ENCODE measurements around the gene TYW1B. TPM values are rescaled to one million over a fixed set of nuclear protein-coding genes. Genes with fewer than 3 reads are reported as not detected.
"Not testable (repeated sequence)": the region's sequence is repeated elsewhere in the genome, so short reads cannot be mapped to it uniquely, and the experiment has no call there.

The TYW1B gene
- total RNA-seq, 2 experiments from 2014 or later = 3.6 to 4.0 TPM

DNA sequence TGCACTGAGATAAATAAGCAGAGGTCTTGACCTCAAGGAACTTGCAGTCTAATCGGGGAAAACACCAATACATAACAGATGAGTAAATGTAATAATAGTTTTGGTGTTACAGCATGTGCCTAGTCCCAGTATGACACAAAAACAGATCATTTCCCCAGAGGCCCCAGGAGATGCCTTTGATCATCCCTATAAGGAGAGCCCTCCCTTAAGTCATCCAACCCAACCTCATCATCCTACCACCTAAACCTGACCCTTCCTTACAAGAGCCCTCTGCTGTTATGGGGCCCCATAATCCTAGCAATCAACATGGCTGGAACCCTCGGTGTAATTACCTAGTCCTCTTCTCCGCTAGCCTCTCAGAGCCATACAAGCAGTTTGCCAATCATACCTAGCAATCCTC is 116.1 kb downstream of the TYW1B start:
- H3K27me3 Mint-ChIP-seq; ATAC-seq (ENCODE audit: poor library complexity); intact Hi-C loops (cut with DNase I, micrococcal nuclease): not testable (repeated sequence)

DNA sequence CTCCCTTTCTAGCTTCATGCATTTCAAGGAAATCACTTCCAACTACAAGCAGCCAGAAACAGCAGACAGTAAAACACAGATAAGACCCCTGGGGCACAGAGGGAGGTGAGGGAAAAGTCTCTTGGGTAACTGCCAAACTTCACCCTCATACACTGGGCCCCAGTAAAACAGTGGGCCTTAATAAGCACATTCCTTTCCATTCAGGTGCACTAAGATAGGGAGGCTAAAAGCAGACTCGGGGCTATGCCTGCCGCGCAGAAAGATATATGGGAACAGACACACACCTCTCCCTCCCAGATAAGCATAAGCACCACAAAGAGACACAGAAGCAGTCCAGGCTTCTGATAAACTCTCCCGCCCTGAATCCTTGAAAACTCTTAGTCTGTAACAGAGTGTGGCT is 117.0 kb downstream of the TYW1B start:
- Mint-ChIP-seq H3K27me3 (no peaks in the 10 kb centered on the region), H3K27ac (no peak overlapping the region), H3K4me1 (ENCODE audit: low read depth) (no peaks in the 10 kb centered on the region), H3K36me3 (ENCODE audit: low read depth) (peaks cover 74% of the 10 kb centered on the region), H3K4me3 (no peak overlapping the region), H3K9me3 (no peaks in the 10 kb centered on the region)
- ChIA-PET POLR2A (no interaction called here), CTCF (no interaction called here)
- H3K36me3 ChIP-seq (ENCODE audit: insufficient read depth, low read length) = peaks cover 9% of the 10 kb centered on the region
- no peak for ATAC-seq (ENCODE audit: poor library complexity)
- no peaks in the 10 kb centered on the region for H3K27me3 ChIP-seq (ENCODE audit: control insufficient read depth in 1 of 2, insufficient read depth in 2 of 2, low read length in 2 of 2)
- no peak for DNase-seq
- intact Hi-C loops (cut with DNase I, micrococcal nuclease) = no loop called here
- no peak overlapping the region for H3K4me3 ChIP-seq (ENCODE audit: low read length)
- no peaks in the 10 kb centered on the region for H3K9me3 ChIP-seq (ENCODE audit: control insufficient read depth in 1 of 2, insufficient read depth in 1 of 2, low read length in 2 of 2)
- no peak overlapping the region for H3K27ac ChIP-seq (ENCODE audit: low read depth in 1 of 2, low read length in 2 of 2)
- H3K4me1 ChIP-seq (ENCODE audit: insufficient read depth, low read length) = no peaks in the 10 kb centered on the region
- TF ChIP-seq, protein P1, sequence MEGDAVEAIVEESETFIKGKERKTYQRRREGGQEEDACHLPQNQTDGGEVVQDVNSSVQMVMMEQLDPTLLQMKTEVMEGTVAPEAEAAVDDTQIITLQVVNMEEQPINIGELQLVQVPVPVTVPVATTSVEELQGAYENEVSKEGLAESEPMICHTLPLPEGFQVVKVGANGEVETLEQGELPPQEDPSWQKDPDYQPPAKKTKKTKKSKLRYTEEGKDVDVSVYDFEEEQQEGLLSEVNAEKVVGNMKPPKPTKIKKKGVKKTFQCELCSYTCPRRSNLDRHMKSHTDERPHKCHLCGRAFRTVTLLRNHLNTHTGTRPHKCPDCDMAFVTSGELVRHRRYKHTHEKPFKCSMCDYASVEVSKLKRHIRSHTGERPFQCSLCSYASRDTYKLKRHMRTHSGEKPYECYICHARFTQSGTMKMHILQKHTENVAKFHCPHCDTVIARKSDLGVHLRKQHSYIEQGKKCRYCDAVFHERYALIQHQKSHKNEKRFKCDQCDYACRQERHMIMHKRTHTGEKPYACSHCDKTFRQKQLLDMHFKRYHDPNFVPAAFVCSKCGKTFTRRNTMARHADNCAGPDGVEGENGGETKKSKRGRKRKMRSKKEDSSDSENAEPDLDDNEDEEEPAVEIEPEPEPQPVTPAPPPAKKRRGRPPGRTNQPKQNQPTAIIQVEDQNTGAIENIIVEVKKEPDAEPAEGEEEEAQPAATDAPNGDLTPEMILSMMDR (IDR thresholded peaks at IDR 0.05) = no peak

More for the DNA sequence above, 116.1 kb downstream of the TYW1B start:
- H3K9me3 ChIP-seq (ENCODE audit: control insufficient read depth in 1 of 2, insufficient read depth in 1 of 2, low read length in 2 of 2); H3K4me1 ChIP-seq (ENCODE audit: insufficient read depth, low read length); H3K4me1 Mint-ChIP-seq (ENCODE audit: low read depth); H3K27ac Mint-ChIP-seq; POLR2A ChIA-PET; H3K36me3 ChIP-seq (ENCODE audit: insufficient read depth, low read length); H3K4me3 Mint-ChIP-seq; DNase-seq; CTCF ChIA-PET; H3K4me3 ChIP-seq (ENCODE audit: low read length); H3K9me3 Mint-ChIP-seq; H3K27me3 ChIP-seq (ENCODE audit: control insufficient read depth in 1 of 2, insufficient read depth in 2 of 2, low read length in 2 of 2); H3K27ac ChIP-seq (ENCODE audit: low read depth in 1 of 2, low read length in 2 of 2): not testable (repeated sequence)
- peaks cover 65% of the 10 kb centered on the region for H3K36me3 Mint-ChIP-seq (ENCODE audit: low read depth)

DNA sequence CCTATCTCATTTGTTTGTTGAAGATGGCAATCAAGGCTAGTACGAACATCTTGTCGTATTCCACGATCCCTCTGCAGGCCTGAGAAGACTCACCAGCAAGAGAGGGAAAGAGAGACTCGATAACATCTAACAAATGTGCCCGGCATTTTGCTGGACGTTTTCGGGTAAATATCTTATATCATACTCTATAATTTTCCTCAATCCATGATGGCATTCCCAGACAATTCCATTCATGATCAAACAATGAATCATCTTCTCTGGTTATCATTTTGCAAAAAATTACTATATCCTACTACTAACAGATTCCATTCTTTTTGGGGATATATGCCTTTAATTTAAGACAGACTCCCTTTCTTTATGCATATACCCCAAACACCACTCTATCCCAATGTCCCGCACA is 118.1 kb downstream of the TYW1B start:
- ChIA-PET POLR2A (no interaction called here), CTCF (no interaction called here)
- no peaks in the 10 kb centered on the region for H3K27me3 Mint-ChIP-seq
- TF ChIP-seq, protein P1 (IDR thresholded peaks at IDR 0.05) = no peak
- no peak for ATAC-seq (ENCODE audit: poor library complexity)
- no peaks in the 10 kb centered on the region for H3K4me1 Mint-ChIP-seq (ENCODE audit: low read depth)
- no peaks in the 10 kb centered on the region for H3K27me3 ChIP-seq (ENCODE audit: control insufficient read depth in 1 of 2, insufficient read depth in 2 of 2, low read length in 2 of 2)
- no peak overlapping the region for H3K27ac Mint-ChIP-seq
- no peak overlapping the region for H3K27ac ChIP-seq (ENCODE audit: low read depth in 1 of 2, low read length in 2 of 2)
- no peak overlapping the region for H3K4me3 ChIP-seq (ENCODE audit: low read length)
- no peaks in the 10 kb centered on the region for H3K9me3 ChIP-seq (ENCODE audit: control insufficient read depth in 1 of 2, insufficient read depth in 1 of 2, low read length in 2 of 2)
- no peaks in the 10 kb centered on the region for H3K4me1 ChIP-seq (ENCODE audit: insufficient read depth, low read length)
- intact Hi-C loops (cut with DNase I, micrococcal nuclease) = no loop called here
- no peaks in the 10 kb centered on the region for H3K9me3 Mint-ChIP-seq
- no peak overlapping the region for H3K4me3 Mint-ChIP-seq
- H3K36me3 ChIP-seq (ENCODE audit: insufficient read depth, low read length) = peaks cover 9% of the 10 kb centered on the region
- no peak for DNase-seq
- peaks cover 81% of the 10 kb centered on the region for H3K36me3 Mint-ChIP-seq (ENCODE audit: low read depth)

DNA sequence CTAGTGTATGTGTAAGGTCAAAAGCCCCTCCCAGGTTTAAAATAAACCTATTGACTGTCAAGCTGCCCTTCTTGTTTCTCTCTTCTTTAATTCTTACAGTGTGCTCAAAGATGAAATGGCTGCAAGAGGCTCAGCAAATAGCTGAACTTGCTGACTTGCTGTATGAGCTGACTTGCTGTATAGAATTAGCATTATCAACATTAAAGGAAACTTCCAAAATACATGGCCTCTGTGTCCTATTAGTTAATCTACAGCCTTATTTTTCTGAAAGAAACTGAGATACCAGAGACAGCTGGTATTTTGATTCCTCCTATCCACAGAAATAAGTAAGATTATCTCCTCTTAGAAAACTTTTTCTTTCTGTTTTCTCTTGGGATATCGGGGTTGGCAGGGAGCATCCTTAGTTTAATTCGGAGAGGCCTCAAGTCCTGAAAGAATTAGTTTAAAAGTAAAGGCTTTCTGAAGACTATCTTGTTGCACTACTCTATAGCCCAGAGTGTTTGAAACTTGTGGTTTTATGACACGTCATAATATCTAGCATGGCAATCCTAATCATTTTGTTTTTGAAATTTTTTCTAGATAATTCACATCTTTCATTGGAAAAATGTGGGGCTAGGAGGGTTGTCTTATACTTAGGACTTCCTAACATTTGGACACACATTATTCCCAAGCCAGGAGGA is 119.5 kb downstream of the TYW1B start:
- DNase-seq; H3K9me3 ChIP-seq (ENCODE audit: control insufficient read depth in 1 of 2, insufficient read depth in 1 of 2, low read length in 2 of 2); ATAC-seq (ENCODE audit: poor library complexity); H3K9me3 Mint-ChIP-seq; H3K36me3 ChIP-seq (ENCODE audit: insufficient read depth, low read length); CTCF ChIA-PET; H3K27me3 ChIP-seq (ENCODE audit: control insufficient read depth in 1 of 2, insufficient read depth in 2 of 2, low read length in 2 of 2); H3K27ac Mint-ChIP-seq; intact Hi-C loops (cut with DNase I, micrococcal nuclease); H3K4me1 ChIP-seq (ENCODE audit: insufficient read depth, low read length); POLR2A ChIA-PET; H3K4me1 Mint-ChIP-seq (ENCODE audit: low read depth); H3K4me3 Mint-ChIP-seq; H3K27me3 Mint-ChIP-seq; H3K4me3 ChIP-seq (ENCODE audit: low read length); H3K27ac ChIP-seq (ENCODE audit: low read depth in 1 of 2, low read length in 2 of 2): not testable (repeated sequence)
- H3K36me3 Mint-ChIP-seq (ENCODE audit: low read depth) = peaks cover 82% of the 10 kb centered on the region
